Activated CD4-positive, alpha-beta T cell treated with anti-CD3 and anti-CD28 coated beads, Interleukin-2, amount 50 U/mL, for 4 hours (primary cell): ENCODE results near the gene AP1G2.

ENCODE experiments used
- DNase-seq, 2 experiments: peaks; one replicate each; pipeline ENCODE4 v3.0.0-alpha.2; 2020

The AP1G2 gene

GRCh38 chr14:23556700-23557440, 10.7 kb downstream of the AP1G2 start:
- no peak for DNase-seq

GRCh38 chr14:23555882-23556699, 11.5 kb downstream of the AP1G2 start, which contains the start of gene THTPA:
Gene THTPA, plus strand, starts transcription at chr14:23556271. Its CDS starts 487 bp downstream, at chr14:23556758.
- DNase-seq = peak; percentile 92 to 93

- DNase-seq = no peak
Measured at GRCh38 chr14:23555533-23555881, 12.1 kb downstream of the AP1G2 start.

- peak; percentile 82 to 87 for DNase-seq
Measured at GRCh38 chr14:23551266-23552028, 16.1 kb downstream of the AP1G2 start, which contains the start of gene ZFHX2. Gene ZFHX2, minus strand, starts transcription at chr14:23551765. Its CDS starts 16,440 bp downstream, at chr14:23535325.

GRCh38 chr14:23550812-23551265, 16.8 kb downstream of the AP1G2 start:
- DNase-seq = no peak

- no peak for DNase-seq
Measured at GRCh38 chr14:23550131-23550811, 17.3 kb downstream of the AP1G2 start.

GRCh38 chr14:23548351-23549318, 19.0 kb downstream of the AP1G2 start:
- no peak for DNase-seq

GRCh38 chr14:23547924-23548323, 19.7 kb downstream of the AP1G2 start:
- DNase-seq = no peak

- no peak for DNase-seq
Measured at GRCh38 chr14:23546450-23547035, 21.0 kb downstream of the AP1G2 start.

GRCh38 chr14:23545740-23546365, 21.7 kb downstream of the AP1G2 start:
- no peak for DNase-seq

GRCh38 chr14:23544511-23545447, 22.8 kb downstream of the AP1G2 start:
- no peak for DNase-seq

- no peak for DNase-seq
Measured at GRCh38 chr14:23543403-23543802, 24.2 kb downstream of the AP1G2 start.

- no peak for DNase-seq
Measured at GRCh38 chr14:23542261-23542660, 25.3 kb downstream of the AP1G2 start.

- DNase-seq = no peak
Measured at GRCh38 chr14:23540141-23540469, 27.5 kb downstream of the AP1G2 start.

- no peak for DNase-seq
Measured at GRCh38 chr14:23539248-23540140, 28.1 kb downstream of the AP1G2 start.

GRCh38 chr14:23538785-23539184, 28.8 kb downstream of the AP1G2 start:
- DNase-seq = no peak

GRCh38 chr14:23538050-23538718, 29.4 kb downstream of the AP1G2 start:
- DNase-seq = no peak
